ENCODE data around the gene UGT1A9. TPM values are rescaled to one million over a fixed set of nuclear protein-coding genes. Genes with fewer than 3 reads are reported as not detected.
A peak's percentile ranks its signal among the peaks of the same experiment; 100 is the strongest.
"Not testable (repeated sequence)": the region's sequence is repeated elsewhere in the genome, so short reads cannot be mapped to it uniquely, and the experiment has no call there.

UGT1A9 gene
- total RNA-seq, 1 experiment from 2014 or later: not detected

DNA sequence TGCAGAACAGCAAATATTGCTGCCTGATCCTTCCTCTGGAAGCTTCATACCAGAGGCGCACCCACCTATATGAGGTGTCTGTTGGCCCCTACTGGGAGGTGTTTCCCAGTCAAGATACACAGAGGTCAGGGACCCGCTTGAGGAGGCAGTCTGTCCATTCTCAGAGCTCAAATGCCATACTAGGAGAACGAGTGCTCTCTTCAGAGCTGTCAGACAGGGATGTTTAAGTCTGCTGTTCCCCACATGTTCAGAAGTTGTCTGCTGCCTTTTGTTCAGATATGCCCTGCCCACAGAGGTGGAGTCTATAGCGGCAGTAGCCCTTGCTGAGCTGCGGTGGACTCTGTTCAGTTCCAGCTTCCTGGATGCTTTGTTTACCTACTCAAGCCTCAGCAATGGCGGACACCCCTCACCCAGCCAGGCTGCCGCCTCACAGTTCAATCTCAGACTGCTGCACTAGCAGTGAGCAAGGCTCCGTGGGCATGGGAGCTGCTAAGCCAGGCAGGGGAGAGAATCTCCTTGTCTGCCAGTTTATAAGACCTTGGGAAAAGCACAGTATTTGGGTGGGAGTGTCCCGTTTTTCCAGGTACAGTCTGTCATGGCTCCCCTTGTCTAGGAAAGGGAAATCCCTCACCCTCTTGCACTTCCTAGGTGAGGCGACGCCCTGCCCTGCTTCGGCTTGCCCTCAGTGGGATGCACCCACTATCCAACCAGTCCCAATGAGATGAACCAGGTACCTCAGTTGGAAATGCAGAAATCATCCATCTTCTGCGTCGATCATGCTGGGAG, 65.4 kb downstream of the UGT1A9 start:
- H3K4me1 ChIP-seq (ENCODE audit: low read length); H3K36me3 ChIP-seq (ENCODE audit: insufficient read depth, low read length); H2AFZ ChIP-seq (ENCODE audit: low read length); H3K9me2 ChIP-seq (replicated peaks; ENCODE audit: insufficient read depth, low read length); H3K9me3 ChIP-seq (ENCODE audit: low read length); H3K9ac ChIP-seq (ENCODE audit: low read length); H3K4me3 ChIP-seq (ENCODE audit: low read length); H3K27me3 ChIP-seq (ENCODE audit: low read length); H4K20me1 ChIP-seq (ENCODE audit: insufficient read depth, low read depth, low read length); H3K79me2 ChIP-seq (ENCODE audit: low read length); H3K4me2 ChIP-seq (ENCODE audit: low read depth, low read length, poor library complexity, severe bottlenecking); H3K27ac ChIP-seq (ENCODE audit: low read length): not testable (repeated sequence)
- DNase-seq: peak; percentile 32

DNA sequence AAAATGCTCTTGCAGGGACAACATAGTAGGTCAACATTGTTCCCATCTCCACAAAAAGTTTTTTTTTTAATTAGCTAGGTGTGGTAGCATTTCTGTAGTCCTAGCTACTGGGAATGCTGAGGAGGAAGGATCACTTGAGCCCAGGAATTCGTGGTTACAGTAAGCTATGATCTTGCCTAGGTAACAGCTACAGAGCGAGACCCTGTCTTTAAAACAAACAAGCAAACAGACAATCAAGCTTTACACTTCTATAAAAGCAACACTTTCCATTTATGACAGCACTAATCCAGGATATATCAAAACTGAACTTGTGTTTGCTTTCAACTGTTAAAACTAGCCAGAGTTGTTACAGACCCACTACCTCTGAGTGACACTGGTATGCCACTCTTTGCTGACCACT, 69.2 kb downstream of the UGT1A9 start:
- H3K36me3 ChIP-seq (ENCODE audit: insufficient read depth, low read length): no peaks in the 10 kb centered on the region
- H3K9ac ChIP-seq (ENCODE audit: low read length): no peak overlapping the region
- no peak overlapping the region for H3K27ac ChIP-seq (ENCODE audit: low read length)
- H3K9me3 ChIP-seq (ENCODE audit: low read length): no peaks in the 10 kb centered on the region
- H3K27me3 ChIP-seq (ENCODE audit: low read length): 0 out of 2 replicates have a peak, but pooled peaks cover 2% of the 10 kb centered on the region
- DNase-seq: no peak
- no peaks in the 10 kb centered on the region for H3K79me2 ChIP-seq (ENCODE audit: low read length)
- no peaks in the 10 kb centered on the region for H3K4me1 ChIP-seq (ENCODE audit: low read length)
- H4K20me1 ChIP-seq (ENCODE audit: insufficient read depth, low read depth, low read length): no peaks in the 10 kb centered on the region
- H2AFZ ChIP-seq (ENCODE audit: low read length): no peak overlapping the region
- no peak overlapping the region for H3K4me2 ChIP-seq (ENCODE audit: low read depth, low read length, poor library complexity, severe bottlenecking)
- H3K9me2 ChIP-seq (replicated peaks; ENCODE audit: insufficient read depth, low read length): no peaks in the 10 kb centered on the region; the same call in 1 of the 2 replicates
- H3K4me3 ChIP-seq (ENCODE audit: low read length): no peak overlapping the region

DNA sequence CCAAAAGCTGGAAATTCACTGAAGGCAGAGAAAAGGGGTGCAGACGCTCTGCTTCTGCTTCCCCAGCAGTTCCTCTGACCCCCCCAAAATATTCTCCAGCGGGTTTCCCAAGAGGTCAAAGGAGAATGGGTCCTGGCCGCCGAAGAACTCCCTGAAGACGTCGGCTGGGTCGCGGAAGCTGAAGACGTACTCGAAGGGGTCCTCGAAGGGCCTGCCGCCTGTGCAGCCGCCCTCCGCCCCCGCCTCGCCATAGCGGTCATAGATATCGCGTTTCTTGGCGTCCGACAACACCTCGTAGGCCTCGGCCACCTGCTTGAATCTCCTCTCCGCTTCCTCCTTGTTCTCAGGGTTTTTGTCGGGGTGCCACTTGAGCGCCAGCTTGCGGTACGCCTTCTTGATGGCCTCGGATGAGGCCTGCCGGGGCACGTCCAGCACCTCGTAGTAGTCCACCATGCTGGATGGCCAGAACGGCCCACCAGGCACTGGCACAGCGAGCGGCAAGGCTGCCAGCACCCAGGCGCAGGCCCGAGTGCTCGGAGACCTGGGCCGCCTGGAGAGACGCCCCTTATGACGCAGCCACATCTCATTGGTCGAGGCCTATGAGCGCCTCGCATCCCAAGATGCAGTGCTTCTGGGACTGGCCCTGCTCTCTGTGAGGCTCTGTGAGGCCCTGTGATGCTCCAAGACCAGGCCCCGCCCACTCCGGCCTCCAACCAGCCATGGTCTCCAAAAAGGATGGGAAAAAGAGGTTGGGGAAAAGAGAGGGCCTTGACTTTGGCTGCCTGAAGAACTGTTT, 72.0 kb downstream of the UGT1A9 start:
- H3K27ac ChIP-seq (ENCODE audit: low read length): no peak overlapping the region
- H2AFZ ChIP-seq (ENCODE audit: low read length): no peak overlapping the region
- H3K4me2 ChIP-seq (ENCODE audit: low read depth, low read length, poor library complexity, severe bottlenecking): no peak overlapping the region
- no peaks in the 10 kb centered on the region for H3K36me3 ChIP-seq (ENCODE audit: insufficient read depth, low read length)
- no peaks in the 10 kb centered on the region for H4K20me1 ChIP-seq (ENCODE audit: insufficient read depth, low read depth, low read length)
- 0 out of 2 replicates have a peak, but pooled peaks cover 2% of the 10 kb centered on the region for H3K27me3 ChIP-seq (ENCODE audit: low read length)
- H3K4me3 ChIP-seq (ENCODE audit: low read length): no peak overlapping the region
- no peak for DNase-seq
- H3K4me1 ChIP-seq (ENCODE audit: low read length): no peaks in the 10 kb centered on the region
- no peaks in the 10 kb centered on the region for H3K79me2 ChIP-seq (ENCODE audit: low read length)
- H3K9me2 ChIP-seq (replicated peaks; ENCODE audit: insufficient read depth, low read length): no peaks in the 10 kb centered on the region; the same call in 1 of the 2 replicates
- no peak overlapping the region for H3K9ac ChIP-seq (ENCODE audit: low read length)
- no peaks in the 10 kb centered on the region for H3K9me3 ChIP-seq (ENCODE audit: low read length)

DNA sequence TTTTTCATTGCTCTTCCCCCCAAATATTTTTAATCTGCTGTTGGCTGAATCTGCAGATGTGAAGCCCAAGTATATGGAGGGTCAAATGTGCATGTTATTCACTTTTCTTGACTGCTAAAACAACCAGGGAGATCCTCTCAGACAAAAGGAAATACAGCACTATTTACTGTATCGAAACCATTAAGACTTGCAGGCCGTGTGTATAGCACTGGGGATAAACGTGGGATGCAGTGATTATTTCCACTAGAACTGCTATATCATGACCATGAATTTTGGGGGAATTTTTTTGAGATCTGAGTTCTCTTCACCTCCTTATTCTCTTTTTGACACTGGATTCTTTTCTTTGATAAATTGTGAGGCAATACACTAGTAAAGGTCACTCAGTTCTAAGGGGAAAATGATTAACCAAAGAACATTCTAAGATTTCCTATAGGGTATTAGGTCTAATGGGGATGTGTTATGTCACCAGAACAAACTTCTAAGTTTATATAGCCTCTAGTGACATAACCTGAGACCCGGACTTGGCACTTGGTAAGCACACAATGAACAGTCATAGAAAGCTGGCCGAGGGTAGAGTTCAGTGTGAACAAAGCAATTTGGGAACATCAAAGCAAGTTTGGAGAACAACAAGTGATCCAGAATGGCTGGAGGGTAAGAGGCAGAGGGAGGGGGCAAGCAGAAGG, 73.5 kb downstream of the UGT1A9 start:
- Histone ChIP-seq H3K9me2 (replicated peaks; ENCODE audit: insufficient read depth, low read length) (no peaks in the 10 kb centered on the region), H3K27ac (ENCODE audit: low read length) (no peak overlapping the region), H3K79me2 (ENCODE audit: low read length) (no peaks in the 10 kb centered on the region), H3K9me3 (ENCODE audit: low read length) (no peaks in the 10 kb centered on the region), H3K36me3 (ENCODE audit: insufficient read depth, low read length) (no peaks in the 10 kb centered on the region), H2AFZ (ENCODE audit: low read length) (no peak overlapping the region), H4K20me1 (ENCODE audit: insufficient read depth, low read depth, low read length) (no peaks in the 10 kb centered on the region), H3K9ac (ENCODE audit: low read length) (no peak overlapping the region), H3K4me2 (ENCODE audit: low read depth, low read length, poor library complexity, severe bottlenecking) (no peak overlapping the region), H3K4me1 (ENCODE audit: low read length) (no peaks in the 10 kb centered on the region), H3K4me3 (ENCODE audit: low read length) (no peak overlapping the region), H3K27me3 (ENCODE audit: low read length) (0 out of 2 replicates have a peak, but pooled peaks cover 2% of the 10 kb centered on the region)
- no peak for DNase-seq

DNA sequence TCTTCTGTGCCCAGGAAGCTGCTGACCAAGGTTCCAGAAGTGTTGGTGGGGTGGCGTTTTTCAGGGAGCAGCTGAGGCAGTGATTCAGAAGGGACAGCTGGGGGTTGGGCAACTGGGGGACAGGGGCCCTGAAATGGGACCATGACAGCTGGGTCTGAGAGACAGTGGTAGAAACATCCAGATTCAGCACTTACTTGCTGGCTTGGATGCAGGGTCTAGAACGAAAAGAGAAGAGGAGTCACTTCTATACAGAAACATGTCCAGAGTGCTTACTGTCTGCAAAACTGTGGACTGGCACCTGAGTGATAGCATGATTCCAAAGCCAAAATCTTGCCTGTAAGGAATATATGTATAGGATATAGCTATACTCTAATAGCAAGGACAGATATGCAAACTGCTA, 74.1 kb downstream of the UGT1A9 start:
- not testable (repeated sequence) for H3K36me3 ChIP-seq (ENCODE audit: insufficient read depth, low read length); H3K4me2 ChIP-seq (ENCODE audit: low read depth, low read length, poor library complexity, severe bottlenecking); H3K4me3 ChIP-seq (ENCODE audit: low read length); H3K27ac ChIP-seq (ENCODE audit: low read length); H4K20me1 ChIP-seq (ENCODE audit: insufficient read depth, low read depth, low read length); H3K4me1 ChIP-seq (ENCODE audit: low read length); H3K27me3 ChIP-seq (ENCODE audit: low read length); H2AFZ ChIP-seq (ENCODE audit: low read length); H3K9me3 ChIP-seq (ENCODE audit: low read length); H3K79me2 ChIP-seq (ENCODE audit: low read length); DNase-seq; H3K9me2 ChIP-seq (replicated peaks; ENCODE audit: insufficient read depth, low read length); H3K9ac ChIP-seq (ENCODE audit: low read length)

DNA sequence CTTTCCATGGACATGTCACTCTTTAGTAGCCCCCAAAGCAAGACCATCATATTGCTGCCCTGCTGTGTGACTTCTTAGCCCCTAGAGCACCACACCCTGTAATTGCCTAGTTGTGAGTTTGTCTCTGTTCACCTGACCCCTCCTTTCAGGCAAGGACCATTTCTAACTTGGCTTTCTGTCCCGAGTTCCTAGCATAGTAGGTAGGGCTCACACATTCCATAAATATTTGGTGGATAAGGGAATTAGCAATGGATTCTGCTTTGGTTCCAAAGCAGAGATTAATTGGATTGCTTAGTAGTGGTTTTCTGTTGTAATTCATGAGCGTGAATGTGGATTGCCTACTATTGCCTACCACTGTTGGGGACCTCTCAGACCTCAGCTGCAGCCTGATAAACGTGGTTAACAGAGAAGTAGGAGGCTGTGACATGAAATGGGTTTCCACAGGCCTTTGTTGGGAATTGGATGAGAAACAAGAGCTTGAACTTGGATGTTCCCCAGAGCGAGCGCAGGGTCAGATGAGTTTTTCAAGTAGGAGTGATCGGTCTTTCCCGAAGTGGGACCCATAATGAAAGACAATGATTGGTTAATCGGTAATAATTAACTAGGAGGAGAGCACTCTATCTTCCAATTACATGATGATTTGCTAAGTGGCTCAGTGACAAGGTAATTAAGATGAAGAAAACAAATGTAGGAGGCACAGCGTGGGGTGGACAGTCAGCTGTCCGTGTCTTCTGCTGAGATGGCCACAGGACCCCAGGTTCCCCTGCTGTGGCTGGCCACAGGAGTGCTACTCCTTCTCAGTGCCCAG, 75.0 kb downstream of the UGT1A9 start:
- DNase-seq: no peak
- Histone ChIP-seq H3K4me2 (ENCODE audit: low read depth, low read length, poor library complexity, severe bottlenecking) (no peak overlapping the region), H3K4me3 (ENCODE audit: low read length) (no peak overlapping the region), H3K79me2 (ENCODE audit: low read length) (no peaks in the 10 kb centered on the region), H3K36me3 (ENCODE audit: insufficient read depth, low read length) (no peaks in the 10 kb centered on the region), H3K9me3 (ENCODE audit: low read length) (no peaks in the 10 kb centered on the region), H3K9ac (ENCODE audit: low read length) (no peak overlapping the region), H4K20me1 (ENCODE audit: insufficient read depth, low read depth, low read length) (no peaks in the 10 kb centered on the region), H2AFZ (ENCODE audit: low read length) (no peak overlapping the region), H3K27me3 (ENCODE audit: low read length) (no peaks in the 10 kb centered on the region), H3K27ac (ENCODE audit: low read length) (no peak overlapping the region), H3K9me2 (replicated peaks; ENCODE audit: insufficient read depth, low read length) (no peaks in the 10 kb centered on the region), H3K4me1 (ENCODE audit: low read length) (no peaks in the 10 kb centered on the region)

DNA sequence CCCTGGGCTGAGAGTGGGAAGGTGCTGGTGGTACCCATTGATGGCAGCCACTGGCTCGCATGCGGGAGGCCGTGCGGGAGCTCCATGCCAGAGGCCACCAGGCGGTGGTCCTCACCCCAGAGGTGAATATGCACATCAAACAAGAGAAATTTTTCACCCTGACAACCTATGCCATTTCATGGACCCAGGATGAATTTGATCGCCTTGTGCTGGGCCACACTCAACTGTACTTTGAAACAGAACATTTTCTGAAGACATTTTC, 75.5 kb downstream of the UGT1A9 start:
- no peak overlapping the region for H3K4me3 ChIP-seq (ENCODE audit: low read length)
- no peak for DNase-seq
- H3K9ac ChIP-seq (ENCODE audit: low read length): no peak overlapping the region
- H2AFZ ChIP-seq (ENCODE audit: low read length): no peak overlapping the region
- H3K4me2 ChIP-seq (ENCODE audit: low read depth, low read length, poor library complexity, severe bottlenecking): no peak overlapping the region
- no peaks in the 10 kb centered on the region for H3K4me1 ChIP-seq (ENCODE audit: low read length)
- H3K9me2 ChIP-seq (replicated peaks; ENCODE audit: insufficient read depth, low read length): no peaks in the 10 kb centered on the region
- no peak overlapping the region for H3K27ac ChIP-seq (ENCODE audit: low read length)
- H4K20me1 ChIP-seq (ENCODE audit: insufficient read depth, low read depth, low read length): no peaks in the 10 kb centered on the region
- H3K27me3 ChIP-seq (ENCODE audit: low read length): no peaks in the 10 kb centered on the region
- no peaks in the 10 kb centered on the region for H3K79me2 ChIP-seq (ENCODE audit: low read length)
- no peaks in the 10 kb centered on the region for H3K9me3 ChIP-seq (ENCODE audit: low read length)
- no peaks in the 10 kb centered on the region for H3K36me3 ChIP-seq (ENCODE audit: insufficient read depth, low read length)

DNA sequence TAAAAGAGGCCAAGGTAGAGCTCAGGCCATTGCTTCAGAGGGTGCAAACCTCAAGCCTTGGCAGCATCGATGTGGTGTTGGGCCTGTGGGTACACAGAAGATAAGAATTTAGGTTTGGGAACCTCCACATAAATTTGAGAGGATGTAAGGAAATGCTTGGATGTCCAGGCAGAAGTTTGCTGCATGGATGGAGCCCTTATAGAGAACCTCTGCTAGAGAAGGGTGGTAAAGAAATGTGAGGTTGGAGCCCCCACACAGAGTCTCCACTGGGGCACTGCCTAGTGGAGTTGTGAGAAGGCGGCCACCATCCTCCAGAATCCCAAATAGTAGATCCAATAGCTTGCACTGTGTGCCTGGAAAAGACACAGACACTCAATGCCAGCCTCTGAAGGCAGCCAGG, 79.0 kb downstream of the UGT1A9 start:
- not testable (repeated sequence) for H4K20me1 ChIP-seq (ENCODE audit: insufficient read depth, low read depth, low read length); H2AFZ ChIP-seq (ENCODE audit: low read length); H3K9ac ChIP-seq (ENCODE audit: low read length); H3K9me3 ChIP-seq (ENCODE audit: low read length); DNase-seq; H3K27me3 ChIP-seq (ENCODE audit: low read length); H3K27ac ChIP-seq (ENCODE audit: low read length); H3K79me2 ChIP-seq (ENCODE audit: low read length); H3K4me2 ChIP-seq (ENCODE audit: low read depth, low read length, poor library complexity, severe bottlenecking); H3K36me3 ChIP-seq (ENCODE audit: insufficient read depth, low read length); H3K9me2 ChIP-seq (replicated peaks; ENCODE audit: insufficient read depth, low read length); H3K4me1 ChIP-seq (ENCODE audit: low read length); H3K4me3 ChIP-seq (ENCODE audit: low read length)
